SK-N-MC (cell line): ENCODE results near the gene APRT.

ENCODE experiments used
- DNase-seq: peaks from one replicate; pipeline ENCODE4 v3.0.0-alpha.2; 2011; ENCODE audit warnings: low read depth, low spot score
- H3K27ac ChIP-seq: fragments of 200-600 bp; sonication (generic); 2 replicates; pipeline ENCODE4 v1.5.1; 2016; ENCODE audit warnings: mixed run types
- H3K36me3 ChIP-seq: fragments of 200-600 bp; sonication (generic); 2 replicates; pipeline ENCODE4 v1.6.1; 2017; ENCODE audit warnings: antibody characterized with exemption, low read length, mixed read lengths; ENCODE audit not compliant: insufficient read depth
- H3K4me3 ChIP-seq: fragments of 200-600 bp; sonication (generic); 2 replicates; pipeline ENCODE4 v1.5.1; 2016
- H3K9ac ChIP-seq: fragments of 200-600 bp; sonication (generic); 2 replicates; pipeline ENCODE4 v1.8.0; 2017; ENCODE audit warnings: mixed run types, mixed read lengths; ENCODE audit not compliant: insufficient read length
- H3K9me3 ChIP-seq: fragments of 200-600 bp; sonication (generic); 2 replicates; pipeline ENCODE4 v1.6.1; 2017; ENCODE audit warnings: low read depth, mild to moderate bottlenecking, antibody characterized with exemption, low read length, moderate library complexity, mixed read lengths
- EZH2 ChIP-seq: fragments of 200-600 bp; sonication (generic); IDR thresholded peaks from one replicate; pipeline ENCODE4 v1.6.1; 2017; ENCODE audit warnings: antibody characterized with exemption
- FOXP2 ChIP-seq: optimal IDR thresholded peaks from 2 replicates; pipeline ENCODE3; 2011; ENCODE audit warnings: mild to moderate bottlenecking, moderate library complexity; ENCODE audit not compliant: insufficient read depth; ENCODE audit errors: extremely low read length, control extremely low read depth
- POLR2AphosphoS5 ChIP-seq: IDR thresholded peaks from 2 replicates; pipeline ENCODE4 v1.6.1; 2012; ENCODE audit warnings: mild to moderate bottlenecking, low read depth, low read length, borderline replicate concordance

APRT gene

DNA sequence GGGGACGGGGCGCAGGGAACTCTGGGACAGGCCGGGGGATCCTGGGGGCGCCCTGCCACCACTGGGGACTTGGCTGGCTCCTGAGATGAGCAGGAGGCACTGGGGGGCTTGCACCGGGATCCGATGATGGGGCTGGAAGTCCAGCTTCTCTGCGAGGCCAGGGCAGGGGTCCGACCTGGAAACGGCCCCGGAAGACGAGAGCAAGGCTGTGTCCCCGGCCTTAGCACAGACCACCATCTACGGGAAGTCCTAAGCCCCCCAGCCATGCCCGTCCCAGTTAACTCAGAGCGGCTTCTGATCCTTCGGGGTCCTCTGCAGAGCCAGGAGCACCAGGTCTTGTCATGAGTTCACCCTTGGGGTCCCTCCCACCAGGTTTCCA lies 7.6 kb downstream of the APRT start:
- peaks cover 33% of the 10 kb centered on the region; the same call in 1 of the 2 replicates for H3K36me3 ChIP-seq
- TF ChIP-seq EZH2 (no peak), POLR2AphosphoS5 (no peak), FOXP2 (no peak)
- DNase-seq: no peak
- H3K4me3 ChIP-seq: peak overlapping the region; percentile 78
- no peak overlapping the region; the same call in 1 of the 2 replicates for H3K27ac ChIP-seq
- H3K9ac ChIP-seq: peak overlapping the region; percentile 76
- no peaks in the 10 kb centered on the region for H3K9me3 ChIP-seq

DNA sequence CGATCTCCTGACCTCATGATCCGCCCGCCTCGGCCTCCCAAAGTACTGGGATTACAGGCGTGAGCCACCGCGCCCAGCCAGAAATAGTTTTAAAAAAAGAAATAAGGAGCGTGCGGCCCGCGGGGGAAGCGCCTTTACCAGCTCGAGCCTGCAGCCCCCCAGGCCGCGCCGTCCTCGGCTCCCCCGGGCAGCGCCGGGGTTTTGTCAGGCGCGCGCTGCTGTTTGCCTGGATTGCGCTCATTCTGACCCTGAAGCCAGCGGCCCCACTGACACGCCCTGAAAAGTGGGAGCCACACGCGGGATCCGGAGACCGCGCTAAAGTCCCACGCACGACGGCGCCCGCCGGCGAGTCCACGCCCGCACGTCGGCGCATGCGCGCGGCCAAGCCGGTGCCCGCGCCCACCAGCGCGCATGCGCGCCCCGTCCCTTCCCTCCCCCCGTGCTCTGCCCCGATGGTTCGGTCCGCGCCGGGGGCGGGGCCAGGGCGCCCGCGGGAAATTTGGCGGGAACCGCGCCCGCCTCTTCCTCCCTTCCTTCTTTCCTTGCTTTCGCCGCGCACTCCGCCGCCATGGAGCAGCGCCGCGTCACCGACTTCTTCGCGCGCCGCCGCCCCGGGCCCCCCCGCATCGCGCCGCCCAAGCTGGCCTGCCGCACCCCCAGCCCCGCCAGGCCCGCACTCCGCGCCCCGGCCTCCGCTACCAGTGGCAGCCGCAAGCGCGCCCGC lies 8.3 kb downstream of the APRT start, which contains the start of gene CDT1:
Gene CDT1 (plus strand): TSS at position 526 of the 724 bp plus-strand sequence. CDS start 43 bp downstream, at position 569.
- Histone ChIP-seq H3K4me3 (peak within 1 kb of the TSS; percentile 78), H3K9ac (peak within 1 kb of the TSS; percentile 83), H3K36me3 (peaks cover 33% of the 10 kb centered on the region; the same call in 1 of the 2 replicates), H3K27ac (peak within 1 kb of the TSS; percentile 79; the same call in 1 of the 2 replicates), H3K9me3 (no peaks in the 10 kb centered on the region)
- DNase-seq: no peak
- no peak for TF ChIP-seq FOXP2
- TF ChIP-seq POLR2AphosphoS5: peak; percentile 52; the same call in 1 of the 2 replicates

DNA sequence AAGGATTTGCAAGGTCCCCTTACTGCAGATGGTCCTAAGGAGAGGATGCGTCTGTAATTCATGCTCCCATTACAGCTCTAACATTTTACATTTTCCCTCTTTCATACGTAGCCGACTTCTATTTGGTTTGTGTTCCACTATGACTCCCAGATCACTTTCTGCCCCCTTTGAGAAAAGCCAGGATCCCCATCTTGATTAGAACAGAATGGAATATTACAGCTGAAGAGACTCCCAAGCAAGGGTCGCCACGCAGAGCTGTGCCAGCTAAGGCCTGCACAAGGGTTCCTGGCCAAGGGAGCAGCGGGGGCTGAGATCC lies 11.5 kb downstream of the APRT start:
- no peak for DNase-seq

DNA sequence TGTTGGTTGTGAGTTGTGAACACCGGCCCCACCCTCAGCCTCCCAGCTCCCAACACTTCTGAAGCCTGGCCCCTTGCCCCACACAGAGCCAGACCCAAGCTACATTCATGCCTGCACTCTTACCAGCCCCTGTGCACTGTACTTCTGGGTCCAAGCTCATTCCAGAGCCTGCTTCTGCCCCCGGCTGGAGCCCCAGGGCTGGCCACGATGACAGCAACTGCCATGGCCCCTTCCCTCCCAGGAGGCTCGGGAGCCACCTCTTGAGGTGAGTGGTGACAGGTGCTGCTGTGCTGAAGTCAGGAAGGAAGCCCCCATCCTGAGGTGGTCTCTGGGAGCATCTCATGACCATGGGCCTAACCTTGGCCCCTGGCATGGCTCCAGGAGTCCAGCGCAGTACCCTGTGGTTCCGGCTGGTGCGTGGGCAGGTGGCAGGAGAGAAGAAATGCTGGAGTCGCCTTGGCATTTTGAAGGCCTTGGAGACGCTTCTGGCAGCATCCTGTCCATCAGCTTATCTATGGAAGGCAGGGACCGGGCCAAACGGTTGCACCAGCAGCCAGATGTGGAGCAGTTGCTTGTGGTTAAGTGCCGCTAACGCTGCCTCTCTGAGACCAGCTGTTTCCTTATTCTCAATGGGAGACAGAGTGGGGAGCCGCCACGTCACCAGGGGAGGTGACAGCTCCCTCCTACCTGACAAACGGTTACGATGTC lies 12.0 kb downstream of the APRT start:
- H3K9me3 ChIP-seq: no peaks in the 10 kb centered on the region
- no peaks in the 10 kb centered on the region; the same call in 1 of the 2 replicates for H3K36me3 ChIP-seq
- no peak overlapping the region for H3K27ac ChIP-seq
- no peak overlapping the region for H3K4me3 ChIP-seq
- DNase-seq: no peak
- H3K9ac ChIP-seq: no peak overlapping the region
- no peak for TF ChIP-seq FOXP2
- TF ChIP-seq EZH2: no peak
- TF ChIP-seq POLR2AphosphoS5: no peak

More for the DNA sequence above, 11.5 kb downstream of the APRT start:
- no peak overlapping the region for H3K27ac ChIP-seq
- H3K9ac ChIP-seq: no peak overlapping the region
- H3K36me3 ChIP-seq: peaks cover 5% of the 10 kb centered on the region; the same call in 1 of the 2 replicates
- H3K9me3 ChIP-seq: no peaks in the 10 kb centered on the region
- TF ChIP-seq FOXP2: no peak
- no peak overlapping the region for H3K4me3 ChIP-seq

DNA sequence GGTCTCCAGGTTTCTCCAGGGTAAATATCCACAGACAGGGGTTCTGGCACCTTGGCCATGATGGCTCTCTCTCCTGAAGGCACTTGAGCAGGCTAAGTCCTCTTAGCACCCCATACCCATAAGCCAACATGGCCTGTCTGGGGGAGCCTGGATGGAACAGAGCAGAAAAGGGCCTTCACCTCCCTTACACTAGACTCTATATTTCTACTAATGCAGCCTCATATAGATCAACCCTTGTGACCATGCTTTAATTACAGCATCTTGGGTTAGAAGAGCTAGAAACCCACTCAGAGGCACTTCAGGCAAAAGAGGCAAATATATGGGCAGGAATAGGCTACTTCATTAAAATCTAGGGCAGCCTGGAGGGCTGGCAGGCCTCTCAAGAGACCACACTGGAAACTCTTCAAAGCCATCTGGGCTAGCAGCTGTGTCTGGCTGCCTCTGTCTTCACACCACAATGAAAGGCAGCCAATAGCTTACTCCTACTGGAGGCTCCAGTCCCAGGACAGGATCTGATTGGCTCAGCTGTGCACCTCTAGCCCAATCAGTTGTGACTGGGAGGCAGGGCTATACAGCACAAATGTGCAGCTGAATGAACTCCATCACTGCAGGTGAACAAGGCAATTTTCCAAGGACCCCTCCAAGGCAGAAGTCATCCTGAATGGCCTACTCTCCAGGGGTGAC lies 12.8 kb downstream of the APRT start:
- H3K36me3 ChIP-seq: no peaks in the 10 kb centered on the region
- no peak overlapping the region for H3K27ac ChIP-seq
- H3K9me3 ChIP-seq: no peaks in the 10 kb centered on the region
- TF ChIP-seq FOXP2 (no peak), EZH2 (no peak), POLR2AphosphoS5 (no peak)
- no peak overlapping the region for H3K4me3 ChIP-seq
- DNase-seq: no peak
- H3K9ac ChIP-seq: no peak overlapping the region

DNA sequence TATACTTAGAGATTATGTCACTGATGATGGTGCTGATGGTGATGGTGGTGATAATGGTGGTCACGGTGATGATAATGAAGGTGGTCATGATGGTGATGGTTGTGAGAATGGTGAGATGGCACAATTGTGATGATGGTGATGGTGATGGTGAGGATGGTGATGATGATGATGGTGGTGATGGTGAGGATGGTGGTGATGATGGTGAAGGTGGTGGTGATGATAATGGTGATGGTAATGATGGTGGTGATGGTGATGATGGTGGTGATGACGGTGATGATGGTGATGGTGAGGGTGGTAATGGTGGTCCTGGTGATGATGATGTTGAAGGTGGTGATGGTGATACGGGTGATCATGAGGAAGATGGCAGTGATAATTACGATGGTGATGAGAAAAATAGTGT lies 13.7 kb downstream of the APRT start:
- no peak overlapping the region for H3K9ac ChIP-seq
- no peaks in the 10 kb centered on the region for H3K9me3 ChIP-seq
- DNase-seq: no peak
- H3K27ac ChIP-seq: no peak overlapping the region
- no peak for TF ChIP-seq POLR2AphosphoS5
- TF ChIP-seq EZH2: no peak
- no peak for TF ChIP-seq FOXP2
- no peak overlapping the region for H3K4me3 ChIP-seq
- H3K36me3 ChIP-seq: no peaks in the 10 kb centered on the region

DNA sequence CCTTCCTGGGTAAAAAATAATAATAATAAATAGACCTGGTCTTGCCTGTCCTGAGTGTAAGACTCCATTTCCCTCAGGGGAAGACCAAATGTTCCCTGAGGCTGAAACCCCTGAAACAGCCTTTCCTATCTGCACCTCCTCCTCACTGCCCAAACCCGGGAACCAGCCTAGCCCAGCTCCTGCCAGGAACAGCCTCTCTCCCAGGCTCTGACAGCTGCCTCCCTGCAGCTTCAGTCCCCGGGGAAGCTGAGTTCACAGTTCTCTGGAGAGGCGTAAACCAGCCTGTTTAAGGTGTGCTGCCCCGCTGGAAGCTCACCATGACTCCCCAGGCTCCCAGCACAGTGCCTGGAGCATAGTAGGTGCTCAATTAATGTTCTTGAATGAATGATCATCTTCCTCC lies 15.4 kb downstream of the APRT start:
- Histone ChIP-seq H3K27ac (no peak overlapping the region), H3K4me3 (no peak overlapping the region), H3K9me3 (no peaks in the 10 kb centered on the region), H3K9ac (no peak overlapping the region), H3K36me3 (no peaks in the 10 kb centered on the region)
- no peak for TF ChIP-seq EZH2
- no peak for TF ChIP-seq POLR2AphosphoS5
- TF ChIP-seq FOXP2: no peak
- DNase-seq: no peak

DNA sequence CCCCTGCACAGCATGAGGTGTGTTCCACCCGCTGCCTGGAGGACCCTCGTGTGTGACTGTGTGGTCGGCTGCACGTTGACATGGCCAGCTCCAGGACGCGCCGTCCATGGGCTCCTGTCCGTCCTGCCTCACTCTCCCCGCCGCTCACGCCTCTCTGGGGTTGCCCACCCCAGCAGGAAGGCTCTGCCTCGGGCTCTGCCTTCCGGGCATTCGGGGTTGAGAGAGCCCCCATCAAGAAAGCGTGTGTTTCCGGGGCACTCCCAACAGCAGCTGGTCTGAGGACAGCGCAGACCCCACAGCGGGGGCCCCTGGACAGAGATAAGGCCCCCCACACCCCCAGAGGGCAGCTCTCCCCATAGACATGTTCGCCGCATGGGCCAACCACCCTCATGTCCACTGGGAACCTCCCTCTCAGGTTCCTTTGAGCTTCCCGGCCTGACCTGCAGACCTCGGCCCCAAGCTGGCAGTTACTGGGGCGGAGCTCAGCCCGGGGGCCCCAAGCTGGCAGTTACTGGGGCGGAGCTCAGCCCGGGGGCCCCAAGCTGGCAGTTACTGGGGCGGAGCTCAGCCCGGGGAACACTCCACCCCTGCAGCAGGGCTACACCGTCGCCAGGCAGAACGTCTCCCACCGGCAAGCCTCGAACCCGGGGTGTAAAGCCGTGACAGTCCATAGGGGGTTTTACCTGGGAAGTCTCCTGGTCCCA lies 18.3 kb downstream of the APRT start:
- DNase-seq: no peak
- no peak for TF ChIP-seq EZH2
- TF ChIP-seq FOXP2: no peak
- TF ChIP-seq POLR2AphosphoS5: no peak
- H3K9ac ChIP-seq: no peak overlapping the region

More for the DNA sequence above, 18.3 kb downstream of the APRT start:
- H3K9me3 ChIP-seq: no peaks in the 10 kb centered on the region
- H3K27ac ChIP-seq: no peak overlapping the region
- H3K36me3 ChIP-seq: no peaks in the 10 kb centered on the region
- no peak overlapping the region for H3K4me3 ChIP-seq
